Fibroblast of lung (primary cell): ENCODE data around the gene RCAN1.

Source experiments
- EZH2 ChIP-seq: IDR thresholded peaks from 2 replicates; pipeline ENCODE4 v1.5.1; 2012; ENCODE audit warnings: low read length, control low read depth, mild to moderate bottlenecking; ENCODE audit errors: missing control alignments
- TF ChIP-seq, protein P1 (sequence below), 2 donors: IDR thresholded peaks in 1 of 2; conservative IDR thresholded peaks in 1 of 2; 1 replicate in 1 of 2; 2 replicates in 1 of 2; pipeline ENCODE4 v1.5.1; 2011 to 2012; ENCODE audit warnings: low read length in 2 of 2, control low read depth in 1 of 2, inconsistent platforms in 1 of 2, low read depth in 1 of 2, mild to moderate bottlenecking in 1 of 2

DNA sequence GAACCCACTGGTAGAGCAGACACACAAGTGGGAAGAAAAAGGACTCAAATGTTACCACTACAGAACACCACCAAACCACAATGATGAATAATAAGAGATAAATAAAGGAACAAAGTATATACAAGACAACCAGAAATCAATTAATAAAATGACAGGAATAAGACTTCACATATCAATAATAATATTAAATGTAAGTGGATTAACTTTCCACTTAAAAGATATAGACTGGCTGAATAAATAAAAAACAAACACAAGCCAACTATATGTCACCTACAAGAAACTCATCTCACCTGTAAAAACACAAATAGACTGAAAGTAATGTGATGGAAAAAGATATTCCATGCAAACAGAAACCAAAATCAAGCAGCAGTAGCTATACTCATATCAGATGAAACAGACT, 46.9 kb upstream of the RCAN1 start:
- TF ChIP-seq, protein P1, sequence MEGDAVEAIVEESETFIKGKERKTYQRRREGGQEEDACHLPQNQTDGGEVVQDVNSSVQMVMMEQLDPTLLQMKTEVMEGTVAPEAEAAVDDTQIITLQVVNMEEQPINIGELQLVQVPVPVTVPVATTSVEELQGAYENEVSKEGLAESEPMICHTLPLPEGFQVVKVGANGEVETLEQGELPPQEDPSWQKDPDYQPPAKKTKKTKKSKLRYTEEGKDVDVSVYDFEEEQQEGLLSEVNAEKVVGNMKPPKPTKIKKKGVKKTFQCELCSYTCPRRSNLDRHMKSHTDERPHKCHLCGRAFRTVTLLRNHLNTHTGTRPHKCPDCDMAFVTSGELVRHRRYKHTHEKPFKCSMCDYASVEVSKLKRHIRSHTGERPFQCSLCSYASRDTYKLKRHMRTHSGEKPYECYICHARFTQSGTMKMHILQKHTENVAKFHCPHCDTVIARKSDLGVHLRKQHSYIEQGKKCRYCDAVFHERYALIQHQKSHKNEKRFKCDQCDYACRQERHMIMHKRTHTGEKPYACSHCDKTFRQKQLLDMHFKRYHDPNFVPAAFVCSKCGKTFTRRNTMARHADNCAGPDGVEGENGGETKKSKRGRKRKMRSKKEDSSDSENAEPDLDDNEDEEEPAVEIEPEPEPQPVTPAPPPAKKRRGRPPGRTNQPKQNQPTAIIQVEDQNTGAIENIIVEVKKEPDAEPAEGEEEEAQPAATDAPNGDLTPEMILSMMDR (conservative IDR thresholded peaks at IDR 0.05 in 1 of 2, IDR thresholded peaks at IDR 0.05 in 1 of 2; ENCODE audit: low read depth in 1 of 2, low read length in 2 of 2) = no peak
- no peak for TF ChIP-seq EZH2
